ENCODE data around the gene OSBPL10. TPM values are rescaled to one million over a fixed set of nuclear protein-coding genes. Genes with fewer than 3 reads are reported as not detected.

OSBPL10 gene
- total RNA-seq, 1 experiment from 2014 or later, result 172 TPM

DNA sequence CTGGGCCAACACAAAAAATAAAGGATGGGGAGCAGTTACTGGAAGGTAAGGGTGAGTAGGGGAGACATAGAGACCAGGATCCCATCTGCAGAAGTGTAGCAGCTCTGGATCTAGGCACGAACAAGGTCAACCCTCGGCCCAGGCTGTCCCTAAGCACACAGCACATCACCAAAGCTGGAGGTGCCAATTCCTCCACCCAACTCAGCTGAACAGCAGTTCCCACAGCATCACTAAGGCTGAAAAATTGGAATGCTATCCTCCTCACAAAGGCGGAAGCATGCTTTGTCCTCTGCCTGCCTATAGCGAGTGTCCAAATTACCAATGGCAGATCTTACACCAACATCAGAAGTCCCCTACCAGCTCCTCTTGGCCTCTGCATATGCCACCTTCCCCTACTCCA, 33.9 kb downstream of the OSBPL10 start:
- DNase-seq (ENCODE audit: unreplicated experiment), result no peak
- TF ChIP-seq, protein P1, sequence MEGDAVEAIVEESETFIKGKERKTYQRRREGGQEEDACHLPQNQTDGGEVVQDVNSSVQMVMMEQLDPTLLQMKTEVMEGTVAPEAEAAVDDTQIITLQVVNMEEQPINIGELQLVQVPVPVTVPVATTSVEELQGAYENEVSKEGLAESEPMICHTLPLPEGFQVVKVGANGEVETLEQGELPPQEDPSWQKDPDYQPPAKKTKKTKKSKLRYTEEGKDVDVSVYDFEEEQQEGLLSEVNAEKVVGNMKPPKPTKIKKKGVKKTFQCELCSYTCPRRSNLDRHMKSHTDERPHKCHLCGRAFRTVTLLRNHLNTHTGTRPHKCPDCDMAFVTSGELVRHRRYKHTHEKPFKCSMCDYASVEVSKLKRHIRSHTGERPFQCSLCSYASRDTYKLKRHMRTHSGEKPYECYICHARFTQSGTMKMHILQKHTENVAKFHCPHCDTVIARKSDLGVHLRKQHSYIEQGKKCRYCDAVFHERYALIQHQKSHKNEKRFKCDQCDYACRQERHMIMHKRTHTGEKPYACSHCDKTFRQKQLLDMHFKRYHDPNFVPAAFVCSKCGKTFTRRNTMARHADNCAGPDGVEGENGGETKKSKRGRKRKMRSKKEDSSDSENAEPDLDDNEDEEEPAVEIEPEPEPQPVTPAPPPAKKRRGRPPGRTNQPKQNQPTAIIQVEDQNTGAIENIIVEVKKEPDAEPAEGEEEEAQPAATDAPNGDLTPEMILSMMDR (IDR thresholded peaks at IDR 0.05; ENCODE audit: unreplicated experiment), result no peak
- ChIA-PET POLR2A (interaction anchor here (1.3 to 1.6 kb wide), 2 partner anchors 9 to 12 kb away, joined by 3 to 5 read pairs; no protein-coding TSS in a partner anchor), CTCF (interaction anchor here (0.6 to 1.0 kb wide), 2 partner anchors 9 to 213 kb away, joined by 3 to 5 read pairs; no protein-coding TSS in a partner anchor)
- Mint-ChIP-seq H3K9me3 (ENCODE audit: unreplicated experiment) (peaks cover 8% of the 10 kb centered on the region), H3K4me3 (ENCODE audit: unreplicated experiment) (no peak overlapping the region), H3K36me3 (ENCODE audit: insufficient read depth, unreplicated experiment) (peaks cover 7% of the 10 kb centered on the region), H3K27me3 (ENCODE audit: insufficient read depth, unreplicated experiment) (no peaks in the 10 kb centered on the region), H3K27ac (ENCODE audit: low read depth, unreplicated experiment) (no peak overlapping the region), H3K4me1 (ENCODE audit: insufficient read depth, unreplicated experiment) (peaks cover 40% of the 10 kb centered on the region)
- intact Hi-C loops (cut with micrococcal nuclease), result no loop called here
- BruUV-seq (replicated peaks), result no TSS peak

DNA sequence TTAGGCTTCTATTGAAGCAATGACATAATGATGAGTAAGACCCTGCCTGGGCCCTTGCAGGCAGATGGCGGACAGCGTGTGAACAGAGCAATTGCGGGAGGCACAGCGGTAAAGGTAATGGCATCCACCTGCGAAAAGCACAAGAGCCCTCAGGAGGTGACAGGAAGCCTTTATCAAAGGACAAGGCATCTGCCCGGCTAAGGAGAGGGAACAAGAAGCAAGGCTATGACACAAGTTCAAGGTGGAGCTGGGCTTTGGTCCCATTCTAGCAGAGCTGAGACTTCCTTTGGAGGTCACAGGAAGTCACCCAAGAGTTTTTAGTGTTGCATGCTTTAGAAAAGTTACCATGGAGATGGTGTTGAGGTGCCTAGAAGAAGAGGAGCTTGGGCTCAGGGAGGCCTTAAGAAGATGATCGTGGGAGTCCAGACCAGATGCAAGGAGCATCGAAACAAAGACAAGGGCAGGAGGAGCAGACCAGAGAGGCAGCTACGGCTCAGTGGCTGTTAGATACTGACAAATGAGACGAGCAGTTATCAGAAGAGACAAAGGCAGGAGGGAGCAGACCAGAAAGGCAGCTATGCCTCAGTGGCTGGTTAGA, 34.5 kb downstream of the OSBPL10 start:
- TF ChIP-seq, protein P1 (IDR thresholded peaks at IDR 0.05; ENCODE audit: unreplicated experiment), result no peak
- POLR2A ChIA-PET, result interaction anchor here (1.3 to 1.6 kb wide), 2 partner anchors 8 to 13 kb away, joined by 3 to 5 read pairs; no protein-coding TSS in a partner anchor
- peak; percentile 46 for DNase-seq (ENCODE audit: unreplicated experiment)
- Mint-ChIP-seq H3K4me3 (ENCODE audit: unreplicated experiment) (no peak overlapping the region), H3K27me3 (ENCODE audit: insufficient read depth, unreplicated experiment) (no peaks in the 10 kb centered on the region), H3K27ac (ENCODE audit: low read depth, unreplicated experiment) (no peak overlapping the region), H3K9me3 (ENCODE audit: unreplicated experiment) (peaks cover 8% of the 10 kb centered on the region), H3K4me1 (ENCODE audit: insufficient read depth, unreplicated experiment) (peaks cover 40% of the 10 kb centered on the region), H3K36me3 (ENCODE audit: insufficient read depth, unreplicated experiment) (peaks cover 5% of the 10 kb centered on the region)
- CTCF ChIA-PET, result interaction anchor here (0.6 to 1.0 kb wide), 3 partner anchors 10 to 293 kb away, joined by 3 to 5 read pairs (median 3); no protein-coding TSS in a partner anchor
- intact Hi-C loops (cut with micrococcal nuclease), result no loop called here
- BruUV-seq (replicated peaks), result no TSS peak

DNA sequence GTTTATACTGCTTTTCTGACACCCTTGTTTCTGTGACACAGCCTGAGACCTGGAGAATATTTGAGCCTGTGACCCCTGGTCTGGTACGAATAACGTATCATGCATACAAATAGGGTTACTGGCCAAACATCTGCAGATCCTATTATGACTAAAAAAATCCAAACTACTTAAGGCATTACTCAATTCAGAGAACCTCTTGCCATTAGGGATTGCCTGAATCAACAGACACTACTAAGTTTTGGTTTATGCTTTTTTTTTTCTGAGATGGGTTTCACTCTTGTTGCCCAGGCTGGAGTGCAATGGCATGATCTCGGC, 35.4 kb downstream of the OSBPL10 start:
- ChIA-PET CTCF (interaction anchor here (0.6 kb wide), 1 partner anchor 294 kb away, joined by 3 read pairs; no protein-coding TSS in a partner anchor), POLR2A (no interaction called here)
- TF ChIP-seq, protein P1 (IDR thresholded peaks at IDR 0.05; ENCODE audit: unreplicated experiment), result no peak
- Mint-ChIP-seq H3K4me1 (ENCODE audit: insufficient read depth, unreplicated experiment) (peaks cover 40% of the 10 kb centered on the region), H3K9me3 (ENCODE audit: unreplicated experiment) (peaks cover 4% of the 10 kb centered on the region), H3K27ac (ENCODE audit: low read depth, unreplicated experiment) (no peak overlapping the region), H3K36me3 (ENCODE audit: insufficient read depth, unreplicated experiment) (peaks cover 12% of the 10 kb centered on the region), H3K4me3 (ENCODE audit: unreplicated experiment) (no peak overlapping the region), H3K27me3 (ENCODE audit: insufficient read depth, unreplicated experiment) (no peaks in the 10 kb centered on the region)
- no TSS peak for BruUV-seq (replicated peaks)
- no peak for DNase-seq (ENCODE audit: unreplicated experiment)
- intact Hi-C loops (cut with micrococcal nuclease), result no loop called here

DNA sequence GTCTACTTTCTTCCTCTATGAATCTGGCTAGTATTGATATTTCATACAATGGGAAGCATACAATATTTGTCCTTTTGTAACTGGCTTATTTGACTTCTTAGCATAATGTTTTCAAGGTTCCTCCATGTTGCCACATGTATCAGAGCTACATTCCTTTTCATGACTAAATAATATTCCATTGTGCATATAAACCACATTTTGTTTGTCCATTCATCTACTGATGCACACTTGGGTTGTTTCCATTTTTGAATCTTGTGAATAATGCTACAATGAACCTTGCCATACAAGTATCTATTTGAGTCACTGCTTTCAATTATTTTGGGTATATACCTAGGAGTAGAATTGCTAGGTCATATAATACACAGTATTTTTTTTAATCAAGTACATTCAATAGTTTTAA, 38.0 kb downstream of the OSBPL10 start:
- DNase-seq (ENCODE audit: unreplicated experiment), result no peak
- no TSS peak for BruUV-seq (replicated peaks)
- Mint-ChIP-seq H3K36me3 (ENCODE audit: insufficient read depth, unreplicated experiment) (peaks cover 7% of the 10 kb centered on the region), H3K9me3 (ENCODE audit: unreplicated experiment) (no peaks in the 10 kb centered on the region), H3K4me3 (ENCODE audit: unreplicated experiment) (no peak overlapping the region), H3K27ac (ENCODE audit: low read depth, unreplicated experiment) (no peak overlapping the region), H3K4me1 (ENCODE audit: insufficient read depth, unreplicated experiment) (peaks cover 25% of the 10 kb centered on the region), H3K27me3 (ENCODE audit: insufficient read depth, unreplicated experiment) (no peaks in the 10 kb centered on the region)
- intact Hi-C loops (cut with micrococcal nuclease), result no loop called here
- POLR2A ChIA-PET, result interaction anchor here (0.5 to 3.2 kb wide), 3 partner anchors 14 to 26 kb away, joined by 3 to 8 read pairs (median 3); no protein-coding TSS in a partner anchor
- TF ChIP-seq, protein P1 (IDR thresholded peaks at IDR 0.05; ENCODE audit: unreplicated experiment), result no peak
- CTCF ChIA-PET, result interaction anchor here (0.7 kb wide), 1 partner anchor 1069 kb away, joined by 3 read pairs; no protein-coding TSS in a partner anchor

All from MCF 10A (cell line).